ENCODE results near the gene ERC2. TPM values are rescaled to one million over a fixed set of nuclear protein-coding genes. Genes with fewer than 3 reads are reported as not detected.

The ERC2 gene
- total and polyA plus RNA-seq, 2 donors (not counting 3 experiments of a cell fraction or from before 2014, with no cell fraction given) = 5.6 to 15.5 TPM

DNA sequence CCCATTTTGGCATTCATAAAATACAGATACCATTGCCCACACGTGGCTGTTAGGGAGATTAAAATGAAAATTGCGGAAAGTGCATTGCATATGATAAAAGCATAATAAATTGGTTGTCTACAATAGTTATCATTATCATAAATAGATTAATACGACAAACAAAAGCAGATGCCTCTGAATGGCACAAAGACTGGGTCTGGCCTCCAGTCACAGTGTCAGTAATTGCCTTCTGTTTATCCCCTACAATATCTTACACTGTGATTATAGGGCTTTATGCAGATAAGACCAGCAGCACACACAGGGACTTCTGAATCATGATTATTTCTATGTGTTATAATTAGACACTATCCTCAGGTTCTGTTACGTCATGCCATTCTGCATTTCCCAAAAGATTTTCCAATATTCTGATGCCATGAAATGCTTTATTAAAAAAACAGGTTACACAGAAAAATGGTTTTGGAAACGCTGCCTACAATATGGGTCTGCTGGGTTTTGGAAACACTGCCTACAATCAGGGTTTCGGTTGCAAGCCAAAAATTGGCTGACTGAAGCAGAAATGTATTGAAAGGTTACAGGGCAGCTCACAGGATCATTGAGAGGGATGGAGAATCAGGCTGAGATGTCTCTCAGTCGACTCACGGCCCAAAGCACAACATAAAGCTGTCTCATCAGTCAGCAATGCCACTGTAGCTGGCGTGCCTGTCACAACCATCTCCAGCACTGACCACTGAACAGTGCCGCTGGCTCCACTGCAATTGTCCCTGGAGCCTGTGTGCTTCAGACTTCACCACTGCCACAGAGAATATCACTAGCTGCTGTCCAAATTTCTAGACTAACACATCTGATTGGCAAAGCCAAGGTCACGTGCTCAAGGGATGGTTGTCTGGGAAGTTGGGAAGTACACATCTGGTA is 248.1 kb downstream of the ERC2 start:
- Histone ChIP-seq H3K36me3 (ENCODE audit: control insufficient read depth in 2 of 2, extremely low read depth in 1 of 2, insufficient read depth in 2 of 2, low read length in 2 of 2) (no peaks in the 10 kb centered on the region), H3K9me1 (replicated peaks; ENCODE audit: control insufficient read depth, extremely low read depth, insufficient read depth, low read length) (no peaks in the 10 kb centered on the region), H4K20me1 (replicated peaks; ENCODE audit: control insufficient read depth, extremely low read depth, insufficient read depth, low read length) (no peaks in the 10 kb centered on the region), H3K9ac (replicated peaks; ENCODE audit: extremely low read depth, insufficient read depth, low read length) (no peak overlapping the region), H3K4me1 (ENCODE audit: control insufficient read depth, extremely low read depth, insufficient read depth, low read length) (no peaks in the 10 kb centered on the region), H2AFZ (ENCODE audit: low read depth, low read length) (no peak overlapping the region), H3K9me3 (replicated peaks; ENCODE audit: control insufficient read depth, insufficient read depth, low read length) (no peaks in the 10 kb centered on the region), H3K27me3 (ENCODE audit: control insufficient read depth in 2 of 2, insufficient read depth in 2 of 2, low read length in 2 of 2) (no peaks in the 10 kb centered on the region), H3K27ac (ENCODE audit: insufficient read depth, low read depth, low read length) (no peak overlapping the region), H3K4me3 (replicated peaks in 1 of 3; ENCODE audit: insufficient read depth in 1 of 3, low read depth in 1 of 3, low read length in 3 of 3) (no peak overlapping the region), H3K4me2 (ENCODE audit: insufficient read depth, low read length) (no peak overlapping the region), H3K79me2 (ENCODE audit: control insufficient read depth, insufficient read depth, low read length) (no peaks in the 10 kb centered on the region)
- DNase-seq (ENCODE audit: low read depth, low spot score) (no peak), FAIRE-seq (no peak)
- CTCF ChIA-PET = no interaction called here
- dilution Hi-C loops (cut with MboI; ENCODE audit: extremely low pct_ligation_motif_present, low sequenced_read_pairs) = no loop called here
- no TSS peak for BruUV-seq (replicated peaks)
- POLR2A ChIA-PET = no interaction called here
- no peak for TF ChIP-seq GATA2 (IDR thresholded peaks at IDR 0.05; ENCODE audit: insufficient read depth, insufficient read length, low read depth, low read length)
- no peak for TF ChIP-seq POLR2A (IDR thresholded peaks at IDR 0.05; ENCODE audit: low read depth, low read length)
- TF ChIP-seq, protein P1, sequence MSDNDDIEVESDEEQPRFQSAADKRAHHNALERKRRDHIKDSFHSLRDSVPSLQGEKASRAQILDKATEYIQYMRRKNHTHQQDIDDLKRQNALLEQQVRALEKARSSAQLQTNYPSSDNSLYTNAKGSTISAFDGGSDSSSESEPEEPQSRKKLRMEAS (IDR thresholded peaks at IDR 0.05; ENCODE audit: insufficient read depth, insufficient read length) = no peak
- TF ChIP-seq FOS (IDR thresholded peaks at IDR 0.05; ENCODE audit: borderline replicate concordance, insufficient read depth, low read length) = no peak
- no peak for TF ChIP-seq EZH2 (IDR thresholded peaks at IDR 0.05; ENCODE audit: borderline replicate concordance, low read depth, low read length, severe bottlenecking)
- TF ChIP-seq MYC (IDR thresholded peaks at IDR 0.05; ENCODE audit: low read depth, low read length) = no peak
- TF ChIP-seq JUN (IDR thresholded peaks at IDR 0.05; ENCODE audit: borderline replicate concordance, insufficient read depth, insufficient read length, low read depth) = no peak
- TF ChIP-seq POLR2AphosphoS5 (IDR thresholded peaks at IDR 0.05; ENCODE audit: insufficient read depth, low read depth, low read length) = no peak
- TF ChIP-seq, protein P2, sequence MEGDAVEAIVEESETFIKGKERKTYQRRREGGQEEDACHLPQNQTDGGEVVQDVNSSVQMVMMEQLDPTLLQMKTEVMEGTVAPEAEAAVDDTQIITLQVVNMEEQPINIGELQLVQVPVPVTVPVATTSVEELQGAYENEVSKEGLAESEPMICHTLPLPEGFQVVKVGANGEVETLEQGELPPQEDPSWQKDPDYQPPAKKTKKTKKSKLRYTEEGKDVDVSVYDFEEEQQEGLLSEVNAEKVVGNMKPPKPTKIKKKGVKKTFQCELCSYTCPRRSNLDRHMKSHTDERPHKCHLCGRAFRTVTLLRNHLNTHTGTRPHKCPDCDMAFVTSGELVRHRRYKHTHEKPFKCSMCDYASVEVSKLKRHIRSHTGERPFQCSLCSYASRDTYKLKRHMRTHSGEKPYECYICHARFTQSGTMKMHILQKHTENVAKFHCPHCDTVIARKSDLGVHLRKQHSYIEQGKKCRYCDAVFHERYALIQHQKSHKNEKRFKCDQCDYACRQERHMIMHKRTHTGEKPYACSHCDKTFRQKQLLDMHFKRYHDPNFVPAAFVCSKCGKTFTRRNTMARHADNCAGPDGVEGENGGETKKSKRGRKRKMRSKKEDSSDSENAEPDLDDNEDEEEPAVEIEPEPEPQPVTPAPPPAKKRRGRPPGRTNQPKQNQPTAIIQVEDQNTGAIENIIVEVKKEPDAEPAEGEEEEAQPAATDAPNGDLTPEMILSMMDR (IDR thresholded peaks at IDR 0.05; ENCODE audit: extremely low read depth in 1 of 2, insufficient read depth in 1 of 2, low read depth in 1 of 2, low read length in 2 of 2) = no peak
- intact Hi-C loops (cut with micrococcal nuclease) = no loop called here
